Calu3 (cell line): ENCODE measurements around the gene ELL2. TPM values are rescaled to one million over a fixed set of nuclear protein-coding genes. Genes with fewer than 3 reads are reported as not detected.
"Not testable (repeated sequence)": the region's sequence is repeated elsewhere in the genome, so short reads cannot be mapped to it uniquely, and the experiment has no call there.

ENCODE experiments used
- BruUV-seq: library from RNA; stranded (reverse); fragments of 400-500 nt; replicated peaks from 2 replicates; lab custom pipeline; 2021; lab: Mats Ljungman, UMichigan
- CTCF ChIA-PET: fragments of 300-600 bp; sonication (Branson Sonifier 250); formaldehyde crosslinking; loops from one replicate; lab custom pipeline; 2022; ENCODE audit warnings: antibody characterized with exemption; lab: Charles Lee
- DNase-seq: peaks from one replicate; pipeline ENCODE4 v3.0.0; 2022
- H3K27ac Mint-ChIP-seq: one replicate; pipeline ENCODE4 v1.8.0; 2022; ENCODE audit warnings: mixed read lengths; ENCODE audit not compliant: unreplicated experiment
- H3K27me3 Mint-ChIP-seq: one replicate; pipeline ENCODE4 v1.8.0; 2022; ENCODE audit warnings: mixed read lengths; ENCODE audit not compliant: unreplicated experiment
- H3K36me3 Mint-ChIP-seq: one replicate; pipeline ENCODE4 v1.8.0; 2022; ENCODE audit warnings: mild to moderate bottlenecking, moderate library complexity, mixed read lengths; ENCODE audit not compliant: insufficient read depth, unreplicated experiment
- H3K4me1 Mint-ChIP-seq: one replicate; pipeline ENCODE4 v1.8.0; 2022; ENCODE audit warnings: mild to moderate bottlenecking, low read depth, mixed read lengths; ENCODE audit not compliant: unreplicated experiment
- H3K4me3 Mint-ChIP-seq: one replicate; pipeline ENCODE4 v1.8.0; 2022; ENCODE audit warnings: mild to moderate bottlenecking, low read depth, moderate library complexity, mixed read lengths; ENCODE audit not compliant: unreplicated experiment
- H3K9me3 Mint-ChIP-seq: one replicate; pipeline ENCODE4 v1.8.0; 2022; ENCODE audit warnings: low read depth, mixed read lengths; ENCODE audit not compliant: unreplicated experiment
- intact Hi-C: fragments of 100-400 bp; cut with micrococcal nuclease; formaldehyde crosslinking; loops from one replicate; pipeline ENCODE4 v1.10.0; 2022; ENCODE audit not compliant: unreplicated experiment
- total RNA-seq: library from RNA; stranded (reverse); gene quantifications from 2 replicates; pipeline ENCODE4 v1.2.3, GENCODE V29; 2022
- TF ChIP-seq, protein P1 (sequence below): fragments of 200-600 bp; IDR thresholded peaks from one replicate; pipeline ENCODE4 v1.8.0; 2022; ENCODE audit warnings: antibody characterized with exemption; ENCODE audit not compliant: unreplicated experiment

ELL2 gene
- total RNA-seq, 1 experiment from 2014 or later, result 57.7 TPM

DNA sequence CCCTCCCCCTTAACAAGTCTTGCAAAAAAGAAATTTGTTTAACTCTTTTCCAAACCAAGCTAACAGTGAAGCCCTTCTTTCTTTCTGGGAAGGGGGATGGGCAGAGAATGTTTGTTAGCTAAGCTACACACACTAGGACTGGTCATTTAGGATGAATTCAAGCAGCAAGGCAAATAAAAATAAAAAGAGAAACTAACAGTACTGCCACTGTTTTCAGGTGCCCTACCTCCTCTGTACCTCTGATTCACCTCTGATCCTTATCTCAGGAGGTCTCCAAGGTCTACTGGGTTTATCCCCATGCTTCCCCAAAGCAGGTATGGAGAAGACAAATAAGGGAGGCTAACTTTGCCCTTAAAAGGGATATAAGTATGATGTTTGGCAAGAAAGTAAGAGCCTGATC is 52.9 kb downstream of the ELL2 start:
- Mint-ChIP-seq H3K4me3 (no peak overlapping the region), H3K27me3 (no peaks in the 10 kb centered on the region), H3K9me3 (no peaks in the 10 kb centered on the region), H3K27ac (peak overlapping the region; percentile 6), H3K36me3 (peaks cover 8% of the 10 kb centered on the region), H3K4me1 (peaks cover 11% of the 10 kb centered on the region)
- CTCF ChIA-PET, result no interaction called here
- intact Hi-C loops, result loop anchor here (5.0 kb wide), 1 partner anchor 49 kb away; no protein-coding TSS in a partner anchor
- no TSS peak for BruUV-seq
- TF ChIP-seq, protein P1, sequence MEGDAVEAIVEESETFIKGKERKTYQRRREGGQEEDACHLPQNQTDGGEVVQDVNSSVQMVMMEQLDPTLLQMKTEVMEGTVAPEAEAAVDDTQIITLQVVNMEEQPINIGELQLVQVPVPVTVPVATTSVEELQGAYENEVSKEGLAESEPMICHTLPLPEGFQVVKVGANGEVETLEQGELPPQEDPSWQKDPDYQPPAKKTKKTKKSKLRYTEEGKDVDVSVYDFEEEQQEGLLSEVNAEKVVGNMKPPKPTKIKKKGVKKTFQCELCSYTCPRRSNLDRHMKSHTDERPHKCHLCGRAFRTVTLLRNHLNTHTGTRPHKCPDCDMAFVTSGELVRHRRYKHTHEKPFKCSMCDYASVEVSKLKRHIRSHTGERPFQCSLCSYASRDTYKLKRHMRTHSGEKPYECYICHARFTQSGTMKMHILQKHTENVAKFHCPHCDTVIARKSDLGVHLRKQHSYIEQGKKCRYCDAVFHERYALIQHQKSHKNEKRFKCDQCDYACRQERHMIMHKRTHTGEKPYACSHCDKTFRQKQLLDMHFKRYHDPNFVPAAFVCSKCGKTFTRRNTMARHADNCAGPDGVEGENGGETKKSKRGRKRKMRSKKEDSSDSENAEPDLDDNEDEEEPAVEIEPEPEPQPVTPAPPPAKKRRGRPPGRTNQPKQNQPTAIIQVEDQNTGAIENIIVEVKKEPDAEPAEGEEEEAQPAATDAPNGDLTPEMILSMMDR, result no peak
- peak; percentile 12 for DNase-seq

DNA sequence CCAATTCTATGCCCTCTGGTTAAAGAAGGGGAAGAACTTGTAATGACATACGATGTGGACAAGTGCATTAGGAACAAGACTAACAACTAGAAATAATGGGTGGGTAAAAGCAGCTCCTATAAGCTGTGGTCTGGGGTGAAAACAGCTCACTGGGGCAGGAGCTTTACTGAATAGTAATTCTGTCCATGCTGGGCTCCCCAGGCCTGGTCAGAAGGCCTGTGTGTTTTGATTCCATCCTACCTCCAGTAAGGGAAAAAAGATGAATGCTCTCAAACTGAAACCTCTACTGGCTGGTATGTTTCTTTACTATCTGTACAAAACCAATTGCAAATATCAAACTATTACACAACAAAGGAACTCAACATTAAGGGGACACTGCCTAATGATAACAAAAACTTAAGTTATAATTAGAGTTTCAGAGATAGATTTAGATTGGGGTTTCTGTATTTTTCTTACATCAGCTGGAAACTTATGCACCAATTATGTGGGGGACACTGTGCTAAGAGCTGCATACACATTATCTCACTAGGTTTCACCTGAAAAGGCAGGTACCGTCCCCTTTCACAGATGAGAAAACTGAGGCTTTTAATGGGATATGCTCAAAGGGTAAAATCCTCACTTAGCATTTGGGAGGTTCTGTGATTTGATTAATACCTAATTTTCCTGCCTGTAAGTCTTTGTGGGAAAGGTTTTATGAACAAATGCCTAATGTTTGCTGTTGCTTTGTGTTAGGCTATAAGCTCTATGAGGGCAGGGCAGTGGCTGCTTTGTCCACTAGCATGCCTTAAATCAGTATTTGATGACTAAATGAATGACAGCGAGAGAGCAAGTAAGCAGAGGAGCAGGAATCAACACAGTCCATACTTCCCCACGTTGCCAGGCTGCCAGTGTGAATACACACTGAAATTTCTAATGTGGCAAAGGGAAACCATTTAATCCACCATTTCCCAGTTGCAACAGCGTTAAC is 53.6 kb downstream of the ELL2 start:
- CTCF ChIA-PET, result no interaction called here
- Mint-ChIP-seq H3K4me1 (peaks cover 12% of the 10 kb centered on the region), H3K4me3 (no peak overlapping the region), H3K36me3 (peaks cover 8% of the 10 kb centered on the region), H3K9me3 (no peaks in the 10 kb centered on the region), H3K27me3 (no peaks in the 10 kb centered on the region), H3K27ac (no peak overlapping the region)
- no TSS peak for BruUV-seq
- intact Hi-C loops, result loop anchor here (5.0 kb wide), 1 partner anchor 49 kb away; no protein-coding TSS in a partner anchor
- DNase-seq, result no peak
- TF ChIP-seq, protein P1, result no peak

DNA sequence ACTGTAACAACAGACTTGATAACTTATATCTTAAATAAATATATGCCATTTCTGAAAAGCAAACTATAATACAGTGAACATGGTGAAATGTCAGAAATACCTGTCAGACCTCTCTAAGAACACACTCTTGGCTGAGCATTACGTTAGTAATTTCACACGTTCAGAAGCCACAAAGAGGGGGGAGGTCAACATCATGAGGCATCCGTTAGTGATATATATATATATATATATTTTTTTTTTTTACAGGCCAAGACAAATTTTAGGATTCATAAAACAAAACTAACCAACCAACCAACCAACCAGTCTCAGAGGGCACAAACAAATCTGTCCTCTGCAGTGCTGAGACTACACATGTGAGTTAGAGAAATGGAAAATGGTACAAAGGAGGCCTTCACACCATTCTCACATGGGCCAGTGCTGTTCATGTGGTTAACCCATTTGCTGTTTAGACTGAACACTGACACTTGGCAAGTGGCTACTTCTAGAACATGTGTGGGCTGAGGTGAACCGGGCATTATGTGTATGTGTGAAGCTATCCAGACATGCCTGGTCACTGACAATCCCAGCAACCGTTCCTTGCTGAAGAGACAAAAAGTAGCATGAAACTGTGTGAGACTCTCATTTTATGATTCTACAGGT is 54.5 kb downstream of the ELL2 start:
- no peaks in the 10 kb centered on the region for H3K27me3 Mint-ChIP-seq

DNA sequence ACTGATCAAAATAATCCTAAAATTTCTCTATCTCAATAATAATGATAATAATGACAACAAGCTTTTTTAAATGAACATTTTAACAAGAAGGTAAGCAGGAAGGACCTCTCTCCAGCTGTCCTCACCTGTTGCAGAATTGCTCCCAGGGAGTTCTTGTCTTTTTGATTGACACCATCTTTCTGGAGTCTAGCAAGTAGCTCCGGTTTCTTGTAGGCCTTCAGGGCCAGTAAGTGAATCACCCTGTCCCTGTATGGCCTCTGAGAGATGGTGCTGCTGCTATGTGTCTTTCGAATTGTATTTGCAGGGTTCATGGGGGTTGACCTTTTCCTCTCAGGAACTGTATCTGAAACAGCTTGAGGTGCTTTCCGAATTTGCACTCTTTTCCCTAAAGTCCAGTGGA is 55.3 kb downstream of the ELL2 start:
- H3K4me3 Mint-ChIP-seq, H3K27ac Mint-ChIP-seq, DNase-seq, H3K9me3 Mint-ChIP-seq, H3K27me3 Mint-ChIP-seq, CTCF ChIA-PET, BruUV-seq, H3K36me3 Mint-ChIP-seq: not testable (repeated sequence)
- peaks cover 28% of the 10 kb centered on the region for H3K4me1 Mint-ChIP-seq
- intact Hi-C loops, result loop anchor here (5.0 kb wide), 1 partner anchor 51 kb away; no protein-coding TSS in a partner anchor

More for the DNA sequence above, 54.5 kb downstream of the ELL2 start:
- BruUV-seq, result no TSS peak
- Mint-ChIP-seq H3K36me3 (peaks cover 8% of the 10 kb centered on the region), H3K4me1 (peaks cover 20% of the 10 kb centered on the region), H3K27ac (no peak overlapping the region), H3K9me3 (no peaks in the 10 kb centered on the region), H3K4me3 (no peak overlapping the region)
- CTCF ChIA-PET, result no interaction called here
- intact Hi-C loops, result loop anchor here (5.0 kb wide), 1 partner anchor 50 kb away; no protein-coding TSS in a partner anchor
- no peak for DNase-seq
- TF ChIP-seq, protein P1, result no peak
